H1 (cell line): ENCODE results near the gene FAF2. TPM values are rescaled to one million over a fixed set of nuclear protein-coding genes. Genes with fewer than 3 reads are reported as not detected.

Experiments
- CTCF ChIA-PET: fragments of 300-600 bp; sonication (Branson Sonifier 250); formaldehyde crosslinking; loops from one replicate; lab custom pipeline; 2021; ENCODE audit not compliant: partially characterized antibody; lab: Charles Lee
- POLR2A ChIA-PET: fragments of 300-600 bp; sonication (Branson Sonifier 250); formaldehyde crosslinking; loops from one replicate; lab custom pipeline; 2021; ENCODE audit warnings: inconsistent platforms; ENCODE audit not compliant: partially characterized antibody; lab: Charles Lee
- DNase-seq, 2 experiments: peaks; one replicate each; pipeline versions ENCODE4 v3.0.0 to v3.0.0-alpha.2; 2010 to 2022; ENCODE audit warnings: low spot score in 2 of 2, low read depth in 1 of 2, mixed read lengths in 1 of 2
- FAIRE-seq: peaks from 2 replicates; lab custom pipeline; 2011; peaks lifted over from hg19 to GRCh38; lab: Jason Lieb, UNC
- H2AFZ ChIP-seq: 2 replicates; pipeline ENCODE4 v1.8.1; 2012; ENCODE audit warnings: low read length, inconsistent platforms
- H2AK5ac ChIP-seq: 2 replicates; pipeline ENCODE4 v1.6.1; 2013; ENCODE audit warnings: low read depth, low read length
- H2BK120ac ChIP-seq: replicated peaks from 2 replicates; pipeline ENCODE3; 2013; ENCODE audit warnings: low read depth, low read length, inconsistent platforms
- H2BK12ac ChIP-seq: 2 replicates; pipeline ENCODE4 v1.6.1; 2013; ENCODE audit warnings: low read depth, low read length
- H2BK15ac ChIP-seq: 2 replicates; pipeline ENCODE4 v1.6.1; 2013; ENCODE audit warnings: low read length
- H2BK20ac ChIP-seq: 2 replicates; pipeline ENCODE4 v1.6.1; 2013; ENCODE audit warnings: low read length
- H2BK5ac ChIP-seq: 2 replicates; pipeline ENCODE4 v1.6.1; 2013; ENCODE audit warnings: low read depth, low read length
- H3K14ac ChIP-seq: 2 replicates; pipeline ENCODE4 v1.6.1; 2013; ENCODE audit warnings: inconsistent platforms; ENCODE audit not compliant: insufficient read length
- H3K18ac ChIP-seq: 2 replicates; pipeline ENCODE4 v1.6.1; 2013; ENCODE audit warnings: low read length; ENCODE audit errors: extremely low read depth
- H3K23ac ChIP-seq: 2 replicates; pipeline ENCODE4 v1.6.1; 2013; ENCODE audit warnings: inconsistent platforms; ENCODE audit not compliant: insufficient read length
- H3K23me2 ChIP-seq: 2 replicates; pipeline ENCODE4 v1.6.1; 2013; ENCODE audit warnings: low read depth, low read length
- H3K27ac ChIP-seq: 2 replicates; pipeline ENCODE4 v1.6.1; 2011; ENCODE audit warnings: low read depth, low read length, inconsistent platforms
- H3K27me3 ChIP-seq, 4 experiments: replicated peaks in 1 of 4; 1 replicate in 1 of 4; 2 replicates in 3 of 4; pipeline versions ENCODE4 v1.6.1 to v1.8.1; 2011 to 2013; ENCODE audit warnings: low read length in 3 of 4, mild to moderate bottlenecking in 3 of 4, inconsistent platforms in 2 of 4, mixed read lengths in 2 of 4, moderate library complexity in 1 of 4; ENCODE audit not compliant: control insufficient read depth in 3 of 4, insufficient read depth in 3 of 4; ENCODE audit errors: extremely low read depth in 1 of 4
- H3K36me3 ChIP-seq, 4 experiments: 2 replicates each; pipeline versions ENCODE4 v1.6.1 to v1.8.1; 2011 to 2013; ENCODE audit warnings: mild to moderate bottlenecking in 4 of 4, low read length in 3 of 4, moderate library complexity in 2 of 4, control low read depth in 1 of 4, inconsistent platforms in 1 of 4; ENCODE audit not compliant: insufficient read depth in 4 of 4, control insufficient read depth in 2 of 4
- H3K4ac ChIP-seq: replicated peaks from 2 replicates; pipeline ENCODE3; 2013; ENCODE audit warnings: low read length, low read depth, mixed read lengths, inconsistent platforms; ENCODE audit not compliant: insufficient read length
- H3K4me1 ChIP-seq, 4 experiments: replicated peaks in 1 of 4; 1 replicate in 1 of 4; 2 replicates in 3 of 4; pipeline versions ENCODE4 v1.6.1 to v1.8.1; 2011 to 2013; ENCODE audit warnings: low read length in 3 of 4, inconsistent platforms in 2 of 4, mixed read lengths in 1 of 4; ENCODE audit not compliant: insufficient read depth in 4 of 4, control insufficient read depth in 3 of 4
- H3K4me2 ChIP-seq, 2 experiments: 2 replicates each; pipeline versions ENCODE4 v1.6.1 to v1.8.1; 2011 to 2013; ENCODE audit warnings: low read depth in 2 of 2, low read length in 2 of 2, control low read depth in 1 of 2, inconsistent platforms in 1 of 2, mild to moderate bottlenecking in 1 of 2; ENCODE audit not compliant: insufficient read depth in 1 of 2
- H3K4me3 ChIP-seq, 4 experiments: fragments of 200-600, 300-600 bp in 1 of 4; sonication (generic), shearing (Covaris generic), sonication (Bioruptor Twin) in 1 of 4; 2 replicates each; pipeline versions ENCODE4 v1.5.1 to v1.8.1; 2011 to 2016; ENCODE audit warnings: low read length in 4 of 4, low read depth in 3 of 4, control low read depth in 2 of 4, inconsistent platforms in 2 of 4, mild to moderate bottlenecking in 2 of 4, mixed read lengths in 1 of 4, moderate library complexity in 1 of 4; ENCODE audit not compliant: insufficient read depth in 2 of 4; ENCODE audit errors: extremely low read depth in 1 of 4
- H3K56ac ChIP-seq: replicated peaks from 2 replicates; pipeline ENCODE3; 2013; ENCODE audit warnings: low read depth, mild to moderate bottlenecking, mixed read lengths, low read length, inconsistent platforms; ENCODE audit not compliant: insufficient read length
- H3K79me1 ChIP-seq: 2 replicates; pipeline ENCODE4 v1.6.1; 2013; ENCODE audit warnings: low read depth, low read length, control low read depth
- H3K79me2 ChIP-seq, 2 experiments: 2 replicates each; pipeline versions ENCODE4 v1.6.1 to v1.8.1; 2012 to 2013; ENCODE audit warnings: low read length in 2 of 2, mild to moderate bottlenecking in 2 of 2, inconsistent platforms in 1 of 2; ENCODE audit not compliant: insufficient read depth in 2 of 2, control insufficient read depth in 1 of 2
- H3K9ac ChIP-seq, 4 experiments: replicated peaks in 1 of 4; 1 replicate in 1 of 4; 2 replicates in 3 of 4; pipeline versions ENCODE4 v1.6.1 to v1.8.1; 2011 to 2013; ENCODE audit warnings: low read depth in 3 of 4, low read length in 3 of 4, control low read depth in 2 of 4, mild to moderate bottlenecking in 2 of 4, moderate library complexity in 2 of 4, inconsistent platforms in 1 of 4; ENCODE audit errors: extremely low read depth in 1 of 4
- H3K9me3 ChIP-seq, 2 experiments: 2 replicates each; pipeline versions ENCODE4 v1.6.1 to v1.8.1; 2012 to 2013; ENCODE audit warnings: mild to moderate bottlenecking in 2 of 2, moderate library complexity in 2 of 2, control low read depth in 1 of 2, inconsistent platforms in 1 of 2, low read depth in 1 of 2, low read length in 1 of 2, mixed read lengths in 1 of 2; ENCODE audit not compliant: insufficient read depth in 2 of 2
- H4K20me1 ChIP-seq, 2 experiments: replicated peaks in 1 of 2; 2 replicates each; pipeline versions ENCODE3 to v1.8.1; 2011 to 2013; ENCODE audit warnings: inconsistent platforms in 2 of 2, low read length in 2 of 2, mild to moderate bottlenecking in 1 of 2; ENCODE audit not compliant: insufficient read depth in 2 of 2, control insufficient read depth in 1 of 2
- H4K5ac ChIP-seq: 2 replicates; pipeline ENCODE4 v1.6.1; 2013; ENCODE audit warnings: low read length, low read depth, mixed read lengths, inconsistent platforms; ENCODE audit not compliant: insufficient read length
- H4K8ac ChIP-seq: 2 replicates; pipeline ENCODE4 v1.8.0; 2013; ENCODE audit warnings: mild to moderate bottlenecking, moderate library complexity, low read length, inconsistent platforms; ENCODE audit not compliant: insufficient read depth; ENCODE audit errors: extremely low read depth
- H4K91ac ChIP-seq: replicated peaks from 2 replicates; pipeline ENCODE3; 2013; ENCODE audit warnings: low read length, mixed read lengths, inconsistent platforms; ENCODE audit not compliant: insufficient read length
- ASH2L ChIP-seq: fragments of 200-600, 300-600 bp; sonication (generic); IDR thresholded peaks from one replicate; pipeline ENCODE4 v1.7.1; 2017; ENCODE audit warnings: low read length
- BCL11A ChIP-seq, 2 experiments: IDR thresholded peaks; one replicate each; pipeline ENCODE4 v1.6.1; 2011; ENCODE audit warnings: low read depth in 2 of 2, low read length in 2 of 2, mild to moderate bottlenecking in 2 of 2
- CHD1 ChIP-seq: IDR thresholded peaks from 2 replicates; pipeline ENCODE4 v1.6.1; 2012; ENCODE audit warnings: low read depth, low read length, improper control_type of control experiment
- CHD2 ChIP-seq: IDR thresholded peaks from 2 replicates; pipeline ENCODE4 v1.6.1; 2012; ENCODE audit warnings: low read length, improper control_type of control experiment
- EGR1 ChIP-seq: IDR thresholded peaks from 2 replicates; pipeline ENCODE4 v1.6.1; 2011; ENCODE audit warnings: low read depth, low read length, borderline replicate concordance
- EZH2 ChIP-seq: fragments of 200-600 bp; sonication (generic); IDR thresholded peaks from 2 replicates; pipeline ENCODE4 v1.7.1; 2012; ENCODE audit warnings: low read depth, mild to moderate bottlenecking, moderate library complexity, low read length, inconsistent platforms; ENCODE audit not compliant: severe bottlenecking
- GTF2F1 ChIP-seq: IDR thresholded peaks from 2 replicates; pipeline ENCODE4 v1.6.1; 2012; ENCODE audit warnings: low read depth, low read length, improper control_type of control experiment, borderline replicate concordance
- HDAC2 ChIP-seq, 2 experiments: fragments of 300-600 bp in 1 of 2; sonication (generic) in 1 of 2; IDR thresholded peaks; 2 replicates each; pipeline ENCODE4 v1.6.1; 2011 to 2012; ENCODE audit warnings: low read depth in 2 of 2, low read length in 2 of 2, mild to moderate bottlenecking in 2 of 2, moderate library complexity in 2 of 2, borderline replicate concordance in 1 of 2, inconsistent platforms in 1 of 2
- KDM4A ChIP-seq: IDR thresholded peaks from one replicate; pipeline ENCODE4 v1.7.1; 2012; ENCODE audit warnings: low read depth, mild to moderate bottlenecking, moderate library complexity, low read length, inconsistent platforms; ENCODE audit not compliant: severe bottlenecking
- MAFK ChIP-seq: IDR thresholded peaks from 2 replicates; pipeline ENCODE4 v1.6.1; 2012; ENCODE audit warnings: low read depth, mild to moderate bottlenecking, improper control_type of control experiment, low read length
- POLR2A ChIP-seq, 2 experiments: IDR thresholded peaks; 1 replicate in 1 of 2; 2 replicates in 1 of 2; pipeline ENCODE4 v1.6.1; 2011; ENCODE audit warnings: low read depth in 2 of 2, low read length in 2 of 2, mild to moderate bottlenecking in 2 of 2; ENCODE audit errors: control extremely low read depth in 1 of 2
- RAD21 ChIP-seq, 2 experiments: IDR thresholded peaks in 1 of 2; conservative IDR thresholded peaks in 1 of 2; 2 replicates each; pipeline ENCODE4 v1.6.1; 2011; ENCODE audit warnings: low read depth in 2 of 2, low read length in 2 of 2, improper control_type of control experiment in 1 of 2, inconsistent platforms in 1 of 2, mild to moderate bottlenecking in 1 of 2, moderate library complexity in 1 of 2
- TEAD4 ChIP-seq: IDR thresholded peaks from 2 replicates; pipeline ENCODE4 v1.6.1; 2012; ENCODE audit warnings: low read depth, low read length, inconsistent platforms, mixed read lengths
- WGBS, 2 experiments: shearing (Covaris generic) in 1 of 2; methylation state at CpG; one replicate each; pipeline versions ENCODE4 v1.1.6 to v1.1.7; 2013 to 2015; ENCODE audit warnings: low lambda C conversion rate in 2 of 2, mixed read lengths in 2 of 2, inconsistent platforms in 1 of 2, low coverage in 1 of 2, missing lambda C conversion rate in 1 of 2; ENCODE audit not compliant: insufficient replicate concordance in 2 of 2, insufficient coverage in 1 of 2, insufficient read length in 1 of 2; ENCODE audit errors: extremely low coverage in 1 of 2, missing lambda C conversion rate in 1 of 2; 5-methylcytosine and 5-hydroxymethylcytosine counted together
- polyA plus RNA-seq, 7 experiments: library from polyadenylated mRNA; depleted of rRNA in 3 of 7; stranded (reverse) in 5 of 7; unstranded in 2 of 7; fragments of >200 nt in 5 of 7; fragments of 200-250 nt in 2 of 7; gene quantifications; 1 replicate in 5 of 7; 2 replicates in 1 of 7; 4 replicates in 1 of 7; pipeline versions ENCODE4 v1.2.1 to v1.2.3, GENCODE V29; 2011 to 2013; ENCODE audit warnings: missing spikeins in 2 of 7, mixed read lengths in 2 of 7
- total RNA-seq: library from RNA; stranded (reverse); fragmentation: NEBNext Ultra II Directional; extraction: Animal tissue kit (Norgen Biotek cat#: 25700); gene quantifications from 2 replicates; pipeline ENCODE4 v1.2.1, GENCODE V29; 2021
- TF ChIP-seq, protein P1 (sequence below): IDR thresholded peaks from 2 replicates; pipeline ENCODE4 v1.6.1; 2011; ENCODE audit warnings: low read depth, mild to moderate bottlenecking, low read length; ENCODE audit not compliant: insufficient read depth

The FAF2 gene
- total and polyA plus RNA-seq, 2 of the 8 experiments (the other 6 are each of a cell fraction or from before 2014, with no cell fraction given) = 20.8 to 35.8 TPM

DNA sequence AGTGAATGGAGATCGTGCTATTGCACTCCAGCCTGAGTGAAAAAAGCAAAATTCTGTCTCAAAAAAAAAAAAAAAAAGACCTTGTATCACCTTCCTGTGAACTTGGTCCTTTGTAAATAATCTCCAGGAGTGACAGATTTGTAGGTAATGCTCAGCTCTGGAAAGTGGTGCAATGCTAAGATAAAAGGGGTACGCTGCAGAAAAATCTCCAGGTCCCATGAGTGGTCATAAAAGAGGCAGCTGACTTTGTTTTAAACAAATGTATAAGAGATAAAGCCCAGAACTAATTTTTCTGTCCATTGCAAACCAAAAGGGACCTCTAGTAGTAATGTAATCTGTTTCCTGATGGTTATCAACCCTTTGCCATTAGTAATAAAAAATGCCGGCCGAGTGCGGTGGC, 55.3 kb downstream of the FAF2 start:
- Histone ChIP-seq H2AK5ac (no peak overlapping the region), H3K23ac (no peak overlapping the region), H3K23me2 (no peaks in the 10 kb centered on the region), H3K79me1 (no peaks in the 10 kb centered on the region), H3K27me3 (no peaks in the 10 kb centered on the region), H4K8ac (no peak overlapping the region), H3K27ac (no peak overlapping the region), H4K91ac (no peak overlapping the region), H3K79me2 (no peaks in the 10 kb centered on the region), H3K14ac (no peak overlapping the region), H2BK20ac (no peak overlapping the region), H3K36me3 (peaks cover 18 to 60% (median 46%) of the 10 kb centered on the region in 4 experiments), H3K56ac (no peak overlapping the region), H3K18ac (no peak overlapping the region), H4K5ac (no peak overlapping the region), H4K20me1 (no peaks in the 10 kb centered on the region), H3K4me1 (no peaks in the 10 kb centered on the region), H3K9me3 (no peaks in the 10 kb centered on the region), H3K4me3 (no peak overlapping the region), H3K4me2 (no peak overlapping the region), H2BK12ac (no peak overlapping the region), H2AFZ (no peak overlapping the region), H2BK120ac (no peak overlapping the region), H2BK15ac (no peak overlapping the region), H3K9ac (no peak overlapping the region), H2BK5ac (no peak overlapping the region), H3K4ac (no peak overlapping the region)
- WGBS, 2 experiments = 95% methylated on average over 5 of the region's 5 CpGs; no CpG with 5 or more reads in 1 of the 2 experiments
- ChIA-PET POLR2A (interaction anchor here (0.6 to 0.7 kb wide), 2 partner anchors 21 to 113 kb away, joined by 3 to 4 read pairs; no protein-coding TSS in a partner anchor), CTCF (interaction anchor here (1.5 kb wide), 1 partner anchor 87 kb away, joined by 3 read pairs; the partner anchor contains the start of gene CLTB)
- DNase-seq (no peak), FAIRE-seq (no peak)
- no peak for TF ChIP-seq CHD2
- TF ChIP-seq KDM4A = no peak
- TF ChIP-seq EZH2 = no peak
- TF ChIP-seq BCL11A (IDR thresholded peaks at IDR 0.05; ENCODE audit: low read depth in 2 of 2, low read length in 2 of 2) = no peak
- TF ChIP-seq POLR2A (IDR thresholded peaks at IDR 0.05; ENCODE audit: control extremely low read depth in 1 of 2, low read depth in 2 of 2, low read length in 2 of 2) = no peak
- TF ChIP-seq, protein P1, sequence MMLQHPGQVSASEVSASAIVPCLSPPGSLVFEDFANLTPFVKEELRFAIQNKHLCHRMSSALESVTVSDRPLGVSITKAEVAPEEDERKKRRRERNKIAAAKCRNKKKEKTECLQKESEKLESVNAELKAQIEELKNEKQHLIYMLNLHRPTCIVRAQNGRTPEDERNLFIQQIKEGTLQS = no peak
- TF ChIP-seq HDAC2 (IDR thresholded peaks at IDR 0.05; ENCODE audit: borderline replicate concordance in 1 of 2, low read depth in 2 of 2, low read length in 2 of 2) = no peak
- TF ChIP-seq GTF2F1 = no peak
- TF ChIP-seq MAFK = no peak
- TF ChIP-seq ASH2L = no peak
- no peak for TF ChIP-seq EGR1
- no peak for TF ChIP-seq CHD1
- TF ChIP-seq RAD21 (IDR thresholded peaks at IDR 0.05 in 1 of 2, conservative IDR thresholded peaks at IDR 0.05 in 1 of 2; ENCODE audit: low read depth in 2 of 2, low read length in 2 of 2) = no peak
- no peak for TF ChIP-seq TEAD4
